Renal cortical epithelial cell (primary cell): ENCODE results near the gene NRG3. TPM values are rescaled to one million over a fixed set of nuclear protein-coding genes. Genes with fewer than 3 reads are reported as not detected.
"Not testable (repeated sequence)": the region's sequence is repeated elsewhere in the genome, so short reads cannot be mapped to it uniquely, and the experiment has no call there.

Experiments used
- DNase-seq: peaks from one replicate; pipeline ENCODE4 v3.0.0-alpha.2; 2011; ENCODE audit warnings: low read depth
- total RNA-seq: library from RNA; depleted of rRNA; stranded (reverse); fragments of >200 nt; gene quantifications from 2 replicates; pipeline ENCODE4 v1.2.3, GENCODE V29; 2014

NRG3 gene
- total RNA-seq, 1 donor from 2014 or later: 0.05 TPM

- peak; percentile 59 for DNase-seq
These were observed 1106.2 kb downstream of the NRG3 start for GRCh38 chr10:82981137-82981723.

- peak; percentile 92 for DNase-seq
These were observed 1107.2 kb downstream of the NRG3 start for GRCh38 chr10:82982110-82982608.

- DNase-seq: no peak
These were observed 1111.2 kb downstream of the NRG3 start for GRCh38 chr10:82986216-82986615.

GRCh38 chr10:83006479-83006878 is 1131.5 kb downstream of the NRG3 start:
- DNase-seq: not testable (repeated sequence)

- no peak for DNase-seq
These were observed 1132.5 kb downstream of the NRG3 start for GRCh38 chr10:83007510-83007909.

- DNase-seq: no peak
These were observed 1137.9 kb downstream of the NRG3 start for GRCh38 chr10:83012866-83013265.

- DNase-seq: no peak
These were observed 1142.3 kb downstream of the NRG3 start for GRCh38 chr10:83017076-83017867.

- no peak for DNase-seq
These were observed 1148.7 kb downstream of the NRG3 start for GRCh38 chr10:83023662-83024061.
